Thyroid gland (tissue), 4 donors: Measurements from ENCODE around the gene CHMP4A. TPM values are rescaled to one million over a fixed set of nuclear protein-coding genes. Genes with fewer than 3 reads are reported as not detected.

Experiments
- DNase-seq, 2 donors: peaks; one replicate each; pipeline ENCODE4 v3.0.0-alpha.2; 2019
- H3K27ac ChIP-seq, 3 donors: fragments of 200-600 bp; sonication (generic); 1 replicate in 2 of 3; 2 replicates in 1 of 3; pipeline ENCODE4 v1.5.1; 2016 to 2019; ENCODE audit warnings: mild to moderate bottlenecking in 1 of 3, moderate library complexity in 1 of 3
- H3K27me3 ChIP-seq: fragments of 200-600 bp; sonication (generic); one replicate; pipeline ENCODE4 v1.5.1; 2019
- H3K36me3 ChIP-seq, 2 donors: fragments of 200-600 bp; sonication (generic); one replicate each; pipeline ENCODE4 v1.5.1; 2016 to 2019
- H3K4me1 ChIP-seq, 2 donors: fragments of 200-600 bp; sonication (generic); one replicate each; pipeline ENCODE4 v1.5.1; 2017 to 2019
- H3K4me3 ChIP-seq, 3 donors: fragments of 200-600 bp; sonication (generic); replicated peaks in 1 of 3; 1 replicate in 2 of 3; 2 replicates in 1 of 3; pipeline ENCODE4 v1.5.1; 2016; ENCODE audit warnings: mild to moderate bottlenecking in 1 of 3
- H3K9me3 ChIP-seq: fragments of 200-600 bp; sonication (generic); one replicate; pipeline ENCODE4 v1.5.1; 2017
- POLR2A ChIP-seq, 2 donors: fragments of 450-650 bp; IDR thresholded peaks; one replicate each; pipeline ENCODE4 v1.6.1; 2017; ENCODE audit warnings: antibody characterized with exemption in 2 of 2, mild to moderate bottlenecking in 2 of 2, moderate library complexity in 1 of 2
- WGBS, 2 donors: methylation state at CpG; one replicate each; pipeline ENCODE4 v1.1.5; 2017; 5-methylcytosine and 5-hydroxymethylcytosine counted together
- intact Hi-C: fragments of 100-400 bp; cut with DNase I; formaldehyde crosslinking; loops from one replicate; pipeline ENCODE4 v1.15.1; 2023
- total RNA-seq, 4 donors: library from RNA; depleted of rRNA; stranded (reverse); fragments of >200 nt; gene quantifications; one replicate each; pipeline ENCODE4 v1.2.3, GENCODE V29; 2016
- TF ChIP-seq, protein P1 (sequence below), 6 experiments: fragments of 200-600 bp in 3 of 6; fragments of 450-650 bp in 3 of 6; sonication (generic) in 3 of 6; IDR thresholded peaks; one replicate each; pipeline ENCODE4 v1.5.1; 2016 to 2019; ENCODE audit warnings: antibody characterized with exemption in 6 of 6, mild to moderate bottlenecking in 2 of 6, inconsistent platforms in 1 of 6, moderate library complexity in 1 of 6

Gene CHMP4A
- total RNA-seq, 4 donors from 2014 or later, result 26.5 to 60.2 (median 46.2) TPM

DNA sequence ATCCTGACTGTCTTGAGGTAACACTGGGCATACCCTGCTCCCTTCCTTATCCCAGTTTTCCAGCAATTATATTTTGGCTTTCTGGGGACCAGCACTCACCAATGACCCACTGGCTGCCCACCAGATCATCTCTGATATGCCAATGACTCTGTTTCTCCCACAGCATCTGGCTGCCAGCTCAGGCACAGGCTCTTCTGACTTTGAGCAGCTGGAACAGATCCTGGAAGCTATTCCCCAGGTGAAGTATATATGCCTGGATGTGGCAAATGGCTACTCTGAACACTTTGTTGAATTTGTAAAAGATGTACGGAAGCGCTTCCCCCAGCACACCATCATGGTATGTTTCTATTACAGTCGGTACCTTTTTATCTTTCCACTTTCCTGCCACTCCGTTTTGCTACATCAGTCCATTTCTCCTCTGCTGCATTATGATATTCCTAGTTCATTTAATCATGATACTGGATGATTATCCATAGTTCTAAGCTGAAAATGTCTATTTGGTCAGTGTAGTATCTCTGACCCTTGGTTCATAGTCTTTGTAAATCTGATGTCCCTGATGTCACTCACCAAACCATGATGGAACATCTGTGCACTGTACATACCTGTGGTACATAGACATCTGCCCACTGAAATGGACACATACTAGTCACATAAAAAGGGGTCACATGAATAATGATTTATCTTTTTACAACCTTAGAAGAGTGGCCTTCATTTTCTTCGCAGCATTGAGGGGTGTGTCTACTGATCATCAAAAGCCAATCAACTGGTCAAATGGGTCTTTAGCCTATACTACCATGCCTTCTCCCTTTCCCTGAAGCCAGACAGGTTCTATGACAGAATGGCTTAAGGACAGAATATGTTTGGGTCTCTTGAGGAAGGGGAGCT is 22.8 kb upstream of the CHMP4A start:
- peaks cover 50 to 56% of the 10 kb centered on the region in 2 donors for H3K36me3 ChIP-seq
- intact Hi-C loops, result loop anchor here (10.0 kb wide), 1 partner anchor 199 kb away; no protein-coding TSS in a partner anchor
- H3K9me3 ChIP-seq, result no peaks in the 10 kb centered on the region
- no peak overlapping the region for H3K27ac ChIP-seq
- TF ChIP-seq POLR2A (IDR thresholded peaks at IDR 0.05), result no peak
- TF ChIP-seq, protein P1, sequence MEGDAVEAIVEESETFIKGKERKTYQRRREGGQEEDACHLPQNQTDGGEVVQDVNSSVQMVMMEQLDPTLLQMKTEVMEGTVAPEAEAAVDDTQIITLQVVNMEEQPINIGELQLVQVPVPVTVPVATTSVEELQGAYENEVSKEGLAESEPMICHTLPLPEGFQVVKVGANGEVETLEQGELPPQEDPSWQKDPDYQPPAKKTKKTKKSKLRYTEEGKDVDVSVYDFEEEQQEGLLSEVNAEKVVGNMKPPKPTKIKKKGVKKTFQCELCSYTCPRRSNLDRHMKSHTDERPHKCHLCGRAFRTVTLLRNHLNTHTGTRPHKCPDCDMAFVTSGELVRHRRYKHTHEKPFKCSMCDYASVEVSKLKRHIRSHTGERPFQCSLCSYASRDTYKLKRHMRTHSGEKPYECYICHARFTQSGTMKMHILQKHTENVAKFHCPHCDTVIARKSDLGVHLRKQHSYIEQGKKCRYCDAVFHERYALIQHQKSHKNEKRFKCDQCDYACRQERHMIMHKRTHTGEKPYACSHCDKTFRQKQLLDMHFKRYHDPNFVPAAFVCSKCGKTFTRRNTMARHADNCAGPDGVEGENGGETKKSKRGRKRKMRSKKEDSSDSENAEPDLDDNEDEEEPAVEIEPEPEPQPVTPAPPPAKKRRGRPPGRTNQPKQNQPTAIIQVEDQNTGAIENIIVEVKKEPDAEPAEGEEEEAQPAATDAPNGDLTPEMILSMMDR (IDR thresholded peaks at IDR 0.05), result no peak
- 95 to 96% methylated on average over 5 of the region's 5 CpGs for WGBS, 2 donors
- no peak overlapping the region for H3K4me3 ChIP-seq
- peaks cover 21 to 43% of the 10 kb centered on the region in 2 donors for H3K4me1 ChIP-seq
- no peak for DNase-seq
- no peaks in the 10 kb centered on the region for H3K27me3 ChIP-seq

DNA sequence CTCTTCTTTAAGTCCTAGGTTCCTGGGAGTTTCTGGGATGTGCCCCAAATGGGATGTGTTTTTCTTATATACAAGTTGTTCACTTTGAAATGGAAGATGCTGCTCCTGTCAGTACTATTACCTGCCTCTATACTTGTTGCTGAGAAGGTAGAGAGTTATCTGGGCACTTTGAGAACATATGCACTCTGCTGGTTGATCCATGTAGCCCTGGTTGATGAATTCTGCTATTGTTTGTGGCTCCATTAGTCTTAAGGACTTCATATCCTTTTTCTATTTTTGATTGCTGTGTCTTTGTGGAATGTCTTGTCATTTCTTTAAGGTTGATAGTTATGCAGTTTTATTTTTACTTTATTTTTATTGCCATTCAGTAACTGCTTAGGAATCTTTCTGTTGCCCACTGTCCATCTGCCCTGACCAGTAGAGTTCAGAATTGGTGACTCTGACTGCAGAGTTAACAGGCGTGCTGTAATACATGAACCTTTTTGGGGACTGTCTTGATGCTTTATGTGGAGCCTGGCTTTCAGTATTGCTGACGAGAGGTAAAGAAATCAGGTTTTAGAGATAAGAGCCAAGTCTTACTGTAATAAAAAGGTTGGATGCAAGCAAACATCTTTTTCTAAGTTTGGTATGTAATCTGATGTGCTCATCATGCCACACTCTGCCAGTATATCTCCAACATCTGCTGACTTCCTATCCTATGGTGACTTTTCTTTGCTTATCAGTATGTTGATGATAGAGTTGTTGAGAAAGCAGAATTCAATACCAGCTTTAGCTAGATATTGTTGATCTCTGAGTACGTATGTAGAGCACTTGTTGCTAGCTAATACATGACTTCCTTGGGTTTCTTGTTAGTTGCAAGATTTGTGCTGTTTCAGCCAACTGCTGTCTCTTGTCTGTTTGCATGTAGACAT is 21.1 kb upstream of the CHMP4A start:
- H3K4me1 ChIP-seq, result peaks cover 18 to 31% of the 10 kb centered on the region in 2 donors
- H3K27ac ChIP-seq, result no peak overlapping the region
- H3K36me3 ChIP-seq, result peaks cover 34 to 39% of the 10 kb centered on the region in 2 donors
- H3K9me3 ChIP-seq, result no peaks in the 10 kb centered on the region
- H3K27me3 ChIP-seq, result no peaks in the 10 kb centered on the region
- no peak for DNase-seq
- 91 to 94% methylated on average over 3 of the region's 3 CpGs for WGBS, 2 donors
- H3K4me3 ChIP-seq, result no peak overlapping the region
- no peak for TF ChIP-seq POLR2A (IDR thresholded peaks at IDR 0.05)
- TF ChIP-seq, protein P1 (IDR thresholded peaks at IDR 0.05), result no peak
- intact Hi-C loops, result loop anchor here (10.0 kb wide), 1 partner anchor 200 kb away; no protein-coding TSS in a partner anchor

DNA sequence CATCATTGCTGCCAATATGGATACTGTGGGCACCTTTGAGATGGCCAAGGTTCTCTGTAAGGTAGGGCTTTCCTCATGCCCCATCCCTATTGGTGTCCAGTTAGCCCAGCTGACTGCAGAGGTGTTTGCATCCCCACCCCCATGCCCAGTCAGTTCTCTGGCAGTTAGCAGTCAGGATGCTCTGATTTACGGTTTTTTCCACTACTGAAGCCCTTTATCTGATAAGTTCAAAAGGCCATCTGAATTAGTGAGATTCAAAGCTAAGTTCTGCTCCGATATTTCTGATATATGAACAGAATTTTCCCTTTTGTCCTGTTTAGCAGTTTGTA is 20.2 kb upstream of the CHMP4A start:
- no peaks in the 10 kb centered on the region for H3K27me3 ChIP-seq
- DNase-seq, result no peak
- 71 to 86% methylated on average over 2 of the region's 2 CpGs for WGBS, 2 donors
- H3K4me1 ChIP-seq, result peaks cover 18 to 28% of the 10 kb centered on the region in 2 donors
- intact Hi-C loops, result loop anchor here (10.0 kb wide), 1 partner anchor 201 kb away; no protein-coding TSS in a partner anchor
- H3K27ac ChIP-seq, result peak overlapping the region in 2 of 3 donors; percentile 64 to 85
- H3K36me3 ChIP-seq, result peaks cover 25 to 30% of the 10 kb centered on the region in 2 donors
- TF ChIP-seq POLR2A (IDR thresholded peaks at IDR 0.05), result no peak
- TF ChIP-seq, protein P1 (IDR thresholded peaks at IDR 0.05), result no peak
- no peaks in the 10 kb centered on the region for H3K9me3 ChIP-seq
- peak overlapping the region in 2 of 3 donors; percentile 78 to 92 for H3K4me3 ChIP-seq

DNA sequence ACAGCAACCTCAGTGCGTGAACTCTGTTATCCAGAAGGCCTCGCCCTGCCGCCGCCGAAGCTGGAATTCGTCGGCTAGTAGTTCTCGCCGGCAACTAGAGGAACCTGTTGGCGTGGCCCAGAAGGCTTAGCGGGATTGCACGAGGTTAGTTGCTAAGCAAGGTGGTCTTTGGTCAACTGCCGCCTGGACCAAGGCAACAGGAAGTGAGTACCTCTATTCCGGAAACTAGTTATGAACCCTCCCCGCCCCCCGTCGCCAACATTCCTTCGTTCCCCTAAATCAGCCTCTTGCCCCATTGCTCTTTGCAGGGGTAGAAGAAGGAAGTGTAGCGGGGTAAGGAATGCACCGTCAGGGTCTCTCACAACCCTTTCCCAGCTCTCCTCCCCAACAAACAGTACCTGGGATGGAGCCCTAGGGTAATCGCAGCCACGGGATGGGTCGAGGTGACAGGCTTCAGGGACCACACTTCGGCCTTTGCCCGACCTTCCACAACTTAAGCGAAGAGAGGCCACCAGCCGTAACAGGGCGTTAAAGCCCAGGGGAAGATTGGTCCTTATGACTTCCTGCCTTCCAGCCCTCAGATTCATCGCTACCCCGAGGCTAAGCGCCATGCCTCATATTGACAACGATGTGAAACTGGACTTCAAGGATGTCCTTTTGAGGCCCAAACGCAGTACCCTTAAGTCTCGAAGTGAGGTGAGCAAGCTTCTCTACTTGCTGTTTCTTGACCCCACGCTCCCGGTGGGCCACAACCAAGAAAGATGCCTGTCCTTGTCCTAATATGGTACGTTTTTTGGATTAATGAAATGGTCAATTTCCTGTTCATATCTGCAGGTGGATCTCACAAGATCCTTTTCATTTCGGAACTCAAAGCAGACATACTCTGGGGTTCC is 19.6 kb upstream of the CHMP4A start, which contains the start of gene GMPR2:
Gene GMPR2, plus strand, starts transcription at position 285 of the 893 bp plus-strand sequence. Its CDS starts 325 bp downstream, at position 610.
- intact Hi-C loops, result loop anchor here (10.0 kb wide), 1 partner anchor 202 kb away; no protein-coding TSS in a partner anchor
- 4 to 5% methylated on average over 30 to 37 of the region's 38 CpGs for WGBS, 2 donors
- H3K36me3 ChIP-seq, result peaks cover 19 to 24% of the 10 kb centered on the region in 2 donors

More for the DNA sequence above, 19.6 kb upstream of the CHMP4A start, which contains the start of gene GMPR2:
- peak in 1 of 2 donors; percentile 11 for TF ChIP-seq POLR2A (IDR thresholded peaks at IDR 0.05)
- TF ChIP-seq, protein P1 (IDR thresholded peaks at IDR 0.05), result no peak
- H3K4me1 ChIP-seq, result peaks cover 18 to 28% of the 10 kb centered on the region in 2 donors
- no peaks in the 10 kb centered on the region for H3K27me3 ChIP-seq
- H3K9me3 ChIP-seq, result no peaks in the 10 kb centered on the region
- peak within 1 kb of the TSS; percentile 56 to 92 (median 78) for H3K4me3 ChIP-seq
- peak within 1 kb of the TSS; percentile 64 to 91 (median 85) for H3K27ac ChIP-seq
- peak in 1 of 2 donors; percentile 73 for DNase-seq
